ENCODE results near the gene SLC30A1.
A peak's percentile ranks its signal among the peaks of the same experiment; 100 is the strongest.

Gene SLC30A1

DNA sequence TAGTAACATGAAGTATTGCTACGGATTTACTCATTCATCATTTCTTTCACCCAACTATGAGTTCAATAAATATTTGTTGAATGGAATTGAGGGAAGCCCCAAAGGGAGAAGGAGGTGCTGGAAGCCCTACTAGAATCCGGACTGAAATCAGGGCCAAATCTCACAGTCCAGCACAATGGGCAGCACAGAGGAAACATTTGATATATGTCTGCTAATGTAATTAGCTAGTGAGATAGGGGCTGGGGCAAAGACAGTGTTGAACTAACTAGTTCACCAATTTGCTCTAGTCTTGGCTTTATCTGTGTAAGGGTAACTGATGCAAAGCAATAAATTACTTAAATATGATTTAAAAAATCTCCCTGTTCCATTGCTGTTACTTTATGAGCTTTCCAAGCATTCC lies 26.1 kb upstream of the SLC30A1 start:
- TF ChIP-seq EZH2 (IDR thresholded peaks at IDR 0.05; ENCODE audit: borderline replicate concordance, low read length): no peak
- TF ChIP-seq, protein P1, sequence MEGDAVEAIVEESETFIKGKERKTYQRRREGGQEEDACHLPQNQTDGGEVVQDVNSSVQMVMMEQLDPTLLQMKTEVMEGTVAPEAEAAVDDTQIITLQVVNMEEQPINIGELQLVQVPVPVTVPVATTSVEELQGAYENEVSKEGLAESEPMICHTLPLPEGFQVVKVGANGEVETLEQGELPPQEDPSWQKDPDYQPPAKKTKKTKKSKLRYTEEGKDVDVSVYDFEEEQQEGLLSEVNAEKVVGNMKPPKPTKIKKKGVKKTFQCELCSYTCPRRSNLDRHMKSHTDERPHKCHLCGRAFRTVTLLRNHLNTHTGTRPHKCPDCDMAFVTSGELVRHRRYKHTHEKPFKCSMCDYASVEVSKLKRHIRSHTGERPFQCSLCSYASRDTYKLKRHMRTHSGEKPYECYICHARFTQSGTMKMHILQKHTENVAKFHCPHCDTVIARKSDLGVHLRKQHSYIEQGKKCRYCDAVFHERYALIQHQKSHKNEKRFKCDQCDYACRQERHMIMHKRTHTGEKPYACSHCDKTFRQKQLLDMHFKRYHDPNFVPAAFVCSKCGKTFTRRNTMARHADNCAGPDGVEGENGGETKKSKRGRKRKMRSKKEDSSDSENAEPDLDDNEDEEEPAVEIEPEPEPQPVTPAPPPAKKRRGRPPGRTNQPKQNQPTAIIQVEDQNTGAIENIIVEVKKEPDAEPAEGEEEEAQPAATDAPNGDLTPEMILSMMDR (IDR thresholded peaks at IDR 0.05; ENCODE audit: low read length): no peak
- Histone ChIP-seq H3K4me3 (ENCODE audit: low read depth, low read length, poor library complexity, severe bottlenecking) (peak overlapping the region; percentile 78), H3K27me3 (ENCODE audit: insufficient read depth, low read length) (no peaks in the 10 kb centered on the region), H3K36me3 (ENCODE audit: insufficient read depth, low read length) (no peaks in the 10 kb centered on the region; the same call in 1 of the 2 replicates), H3F3A (ENCODE audit: insufficient read depth, low read length) (no peaks in the 10 kb centered on the region), H3K79me2 (ENCODE audit: insufficient read depth, low read length) (no peaks in the 10 kb centered on the region), H3K9ac (ENCODE audit: low read length) (no peak overlapping the region; the same call in 1 of the 2 replicates), H4K20me1 (ENCODE audit: insufficient read depth, low read length) (no peaks in the 10 kb centered on the region), H3K4me1 (ENCODE audit: insufficient read depth, low read length, severe bottlenecking) (peaks cover 25% of the 10 kb centered on the region), H3K9me3 (ENCODE audit: low read length) (no peaks in the 10 kb centered on the region), H2AFZ (ENCODE audit: low read length) (no peak overlapping the region), H3K27ac (ENCODE audit: low read depth, low read length, poor library complexity, severe bottlenecking) (no peak overlapping the region), H3K4me2 (ENCODE audit: low read length) (peak overlapping the region; percentile 84), H3K9me2 (ENCODE audit: low read depth, low read length) (no peaks in the 10 kb centered on the region)

DNA sequence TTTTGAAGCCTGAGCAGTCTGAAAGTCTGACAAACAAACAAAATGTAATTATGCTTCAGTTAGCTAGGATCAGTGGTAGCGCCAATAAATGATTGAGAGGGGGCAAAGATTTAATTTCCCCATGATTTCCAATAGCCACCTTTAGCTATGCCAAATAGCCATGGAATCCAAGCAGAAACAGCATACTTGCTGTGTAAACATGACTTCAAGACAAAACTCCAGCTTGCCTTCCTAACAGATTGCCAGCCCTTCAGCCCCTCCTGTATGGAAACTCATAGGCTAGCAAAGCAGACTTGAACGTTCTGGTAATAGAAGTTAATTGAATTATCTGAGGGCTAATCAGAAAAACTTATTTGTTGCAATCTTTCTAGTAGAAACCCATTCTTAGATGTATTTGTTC lies 25.6 kb upstream of the SLC30A1 start:
- no peak for TF ChIP-seq EZH2 (IDR thresholded peaks at IDR 0.05; ENCODE audit: borderline replicate concordance, low read length)
- TF ChIP-seq, protein P1 (IDR thresholded peaks at IDR 0.05; ENCODE audit: low read length): no peak
- Histone ChIP-seq H3K36me3 (ENCODE audit: insufficient read depth, low read length) (no peaks in the 10 kb centered on the region; the same call in 1 of the 2 replicates), H3K79me2 (ENCODE audit: insufficient read depth, low read length) (no peaks in the 10 kb centered on the region), H3K27me3 (ENCODE audit: insufficient read depth, low read length) (no peaks in the 10 kb centered on the region), H3K4me3 (ENCODE audit: low read depth, low read length, poor library complexity, severe bottlenecking) (no peak overlapping the region), H3K4me2 (ENCODE audit: low read length) (peak overlapping the region; percentile 84; the same call in 1 of the 2 replicates), H3K9me2 (ENCODE audit: low read depth, low read length) (no peaks in the 10 kb centered on the region), H3K27ac (ENCODE audit: low read depth, low read length, poor library complexity, severe bottlenecking) (no peak overlapping the region), H3F3A (ENCODE audit: insufficient read depth, low read length) (no peaks in the 10 kb centered on the region), H3K9me3 (ENCODE audit: low read length) (no peaks in the 10 kb centered on the region), H3K4me1 (ENCODE audit: insufficient read depth, low read length, severe bottlenecking) (peaks cover 25% of the 10 kb centered on the region), H2AFZ (ENCODE audit: low read length) (no peak overlapping the region), H3K9ac (ENCODE audit: low read length) (no peak overlapping the region), H4K20me1 (ENCODE audit: insufficient read depth, low read length) (no peaks in the 10 kb centered on the region)

DNA sequence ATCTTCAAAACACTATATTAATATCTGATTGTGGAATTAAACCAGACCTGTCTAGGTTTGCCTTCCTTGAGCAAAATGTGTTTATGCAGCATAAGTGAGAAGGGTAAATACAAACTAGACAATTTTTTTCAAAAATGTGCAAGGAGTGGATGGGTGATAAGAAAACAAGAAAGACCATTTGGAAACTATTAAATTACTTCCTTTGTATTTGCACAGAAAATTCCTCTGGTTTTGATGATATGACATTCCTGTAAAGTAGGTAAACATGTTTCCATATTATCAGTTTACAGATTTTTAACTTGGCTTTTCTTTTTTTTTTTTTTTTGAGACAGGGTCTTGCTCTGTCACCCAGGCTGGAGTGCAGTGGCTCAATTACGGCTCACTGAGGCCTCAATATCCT lies 24.8 kb upstream of the SLC30A1 start:
- Histone ChIP-seq H3F3A (ENCODE audit: insufficient read depth, low read length) (no peaks in the 10 kb centered on the region), H3K4me1 (ENCODE audit: insufficient read depth, low read length, severe bottlenecking) (peaks cover 25% of the 10 kb centered on the region), H3K9ac (ENCODE audit: low read length) (no peak overlapping the region), H3K36me3 (ENCODE audit: insufficient read depth, low read length) (no peaks in the 10 kb centered on the region; the same call in 1 of the 2 replicates), H3K27ac (ENCODE audit: low read depth, low read length, poor library complexity, severe bottlenecking) (no peak overlapping the region), H3K9me2 (ENCODE audit: low read depth, low read length) (no peaks in the 10 kb centered on the region), H3K4me2 (ENCODE audit: low read length) (no peak overlapping the region), H4K20me1 (ENCODE audit: insufficient read depth, low read length) (no peaks in the 10 kb centered on the region), H3K79me2 (ENCODE audit: insufficient read depth, low read length) (no peaks in the 10 kb centered on the region), H3K4me3 (ENCODE audit: low read depth, low read length, poor library complexity, severe bottlenecking) (no peak overlapping the region), H2AFZ (ENCODE audit: low read length) (no peak overlapping the region), H3K9me3 (ENCODE audit: low read length) (no peaks in the 10 kb centered on the region), H3K27me3 (ENCODE audit: insufficient read depth, low read length) (no peaks in the 10 kb centered on the region)
- TF ChIP-seq EZH2 (IDR thresholded peaks at IDR 0.05; ENCODE audit: borderline replicate concordance, low read length): no peak
- TF ChIP-seq, protein P1 (IDR thresholded peaks at IDR 0.05; ENCODE audit: low read length): no peak

All from OCI-LY1 (cell line).